HT-29 (cell line): Measurements from ENCODE around the gene ZEB2. TPM values are rescaled to one million over a fixed set of nuclear protein-coding genes. Genes with fewer than 3 reads are reported as not detected.

Experiments used
- DNase-seq: peaks from one replicate; pipeline ENCODE4 v3.0.0-alpha.2; 2015; ENCODE audit warnings: low spot score
- total RNA-seq: library from RNA; depleted of rRNA; stranded (reverse); fragments of >200 nt; shearing (Covaris generic); gene quantifications from 2 replicates; pipeline ENCODE4 v1.2.3, GENCODE V29; 2014

ZEB2 gene
- total RNA-seq, 1 experiment from 2014 or later: not detected

GRCh38 chr2:144452169-144452988 is 67.5 kb downstream of the ZEB2 start:
- no peak for DNase-seq

GRCh38 chr2:144451443-144451842 is 68.5 kb downstream of the ZEB2 start:
- DNase-seq: no peak

GRCh38 chr2:144449028-144449406 is 70.9 kb downstream of the ZEB2 start:
- peak; percentile 27 for DNase-seq

- DNase-seq: no peak
These were observed 71.4 kb downstream of the ZEB2 start for GRCh38 chr2:144448389-144449027.

GRCh38 chr2:144447535-144447934 is 72.4 kb downstream of the ZEB2 start:
- no peak for DNase-seq

- DNase-seq: no peak
These were observed 73.8 kb downstream of the ZEB2 start for GRCh38 chr2:144446136-144446535.

GRCh38 chr2:144445196-144445595 is 74.7 kb downstream of the ZEB2 start:
- DNase-seq: no peak

- no peak for DNase-seq
These were observed 75.8 kb downstream of the ZEB2 start for GRCh38 chr2:144443837-144444817.

GRCh38 chr2:144441711-144442141 is 78.2 kb downstream of the ZEB2 start:
- DNase-seq: no peak

GRCh38 chr2:144439993-144440392 is 79.9 kb downstream of the ZEB2 start:
- no peak for DNase-seq

GRCh38 chr2:144438801-144439631 is 80.9 kb downstream of the ZEB2 start:
- DNase-seq: no peak

- DNase-seq: no peak
These were observed 82.3 kb downstream of the ZEB2 start for GRCh38 chr2:144437636-144438035.

- DNase-seq: no peak
These were observed 85.3 kb downstream of the ZEB2 start for GRCh38 chr2:144434425-144435222.

- DNase-seq: no peak
These were observed 87.0 kb downstream of the ZEB2 start for GRCh38 chr2:144432921-144433320.

- no peak for DNase-seq
These were observed 87.9 kb downstream of the ZEB2 start for GRCh38 chr2:144431998-144432397.

- DNase-seq: no peak
These were observed 88.5 kb downstream of the ZEB2 start for GRCh38 chr2:144431392-144431783.

GRCh38 chr2:144430722-144431391 is 89.1 kb downstream of the ZEB2 start:
- no peak for DNase-seq

GRCh38 chr2:144429396-144430112 is 90.4 kb downstream of the ZEB2 start:
- DNase-seq: no peak

GRCh38 chr2:144426981-144427479 is 92.9 kb downstream of the ZEB2 start:
- DNase-seq: no peak
